Smooth muscle cell (in vitro differentiated cells): Measurements from ENCODE around the gene SLC16A10. TPM values are rescaled to one million over a fixed set of nuclear protein-coding genes. Genes with fewer than 3 reads are reported as not detected.

Experiments
- DNase-seq: peaks from one replicate; lab custom pipeline; 2025; ENCODE audit not compliant: unreplicated experiment; lab: John Stamatoyannopoulos, UW
- H2AFZ ChIP-seq: fragments of 200-600 bp; sonication (generic); 2 replicates; pipeline ENCODE4 v1.6.0; 2016; ENCODE audit warnings: antibody characterized with exemption, low read depth, mild to moderate bottlenecking
- H3F3A ChIP-seq: fragments of 200-600 bp; sonication (generic); 2 replicates; pipeline ENCODE4 v1.6.0; 2017; ENCODE audit warnings: antibody characterized with exemption, low read depth
- H3K27ac ChIP-seq: fragments of 200-600 bp; sonication (generic); 2 replicates; pipeline ENCODE4 v1.5.1; 2016; ENCODE audit warnings: low read depth, mild to moderate bottlenecking
- H3K27me3 ChIP-seq: fragments of 200-600 bp; sonication (generic); 2 replicates; pipeline ENCODE4 v1.6.1; 2016; ENCODE audit warnings: low read depth, mild to moderate bottlenecking
- H3K36me3 ChIP-seq: fragments of 200-600 bp; sonication (generic); 2 replicates; pipeline ENCODE4 v1.5.1; 2016; ENCODE audit warnings: low read depth
- H3K4me1 ChIP-seq: fragments of 200-600 bp; sonication (generic); 2 replicates; pipeline ENCODE4 v1.5.1; 2016; ENCODE audit warnings: low read depth
- H3K4me2 ChIP-seq: fragments of 200-600 bp; sonication (generic); 2 replicates; pipeline ENCODE4 v1.6.0; 2016; ENCODE audit warnings: mild to moderate bottlenecking
- H3K4me3 ChIP-seq: fragments of 200-600 bp; sonication (generic); 2 replicates; pipeline ENCODE4 v1.5.1; 2016; ENCODE audit warnings: mild to moderate bottlenecking
- H3K79me2 ChIP-seq: fragments of 200-600 bp; sonication (generic); 2 replicates; pipeline ENCODE4 v1.6.0; 2016; ENCODE audit warnings: low read depth, mild to moderate bottlenecking
- H3K9ac ChIP-seq: fragments of 200-600 bp; sonication (generic); 2 replicates; pipeline ENCODE4 v1.6.0; 2016; ENCODE audit warnings: low read depth
- H3K9me3 ChIP-seq: fragments of 200-600 bp; sonication (generic); replicated peaks from 2 replicates; pipeline ENCODE4 v1.5.1; 2016; ENCODE audit warnings: low read depth
- H4K20me1 ChIP-seq: fragments of 200-600 bp; sonication (generic); 2 replicates; pipeline ENCODE4 v1.6.0; 2016; ENCODE audit warnings: low read depth
- WGBS: methylation state at CpG from one replicate; pipeline ENCODE4 v1.1.7; 2016; ENCODE audit warnings: low lambda C conversion rate; 5-methylcytosine and 5-hydroxymethylcytosine counted together
- polyA plus RNA-seq: library from polyadenylated mRNA; unstranded; fragments of >200 nt; fragmentation: Nextera tagmentation; extraction: Ambion mirVana; gene quantifications from 2 replicates; pipeline ENCODE4 v1.2.1, GENCODE V29; 2016
- total RNA-seq: library from RNA; depleted of rRNA; stranded (reverse); fragments of >200 nt; gene quantifications from 2 replicates; pipeline ENCODE4 v1.2.3, GENCODE V29; 2014
- TF ChIP-seq, protein P1 (sequence below): fragments of 200-600 bp; sonication (generic); IDR thresholded peaks from 2 replicates; pipeline ENCODE4 v1.5.1; 2017; ENCODE audit warnings: borderline replicate concordance, mild to moderate bottlenecking, antibody characterized with exemption; ENCODE audit not compliant: insufficient read depth, poor library complexity, severe bottlenecking

Gene SLC16A10
- total and polyA plus RNA-seq, 2 experiments from 2014 or later: 0.87 to 1.4 TPM

DNA sequence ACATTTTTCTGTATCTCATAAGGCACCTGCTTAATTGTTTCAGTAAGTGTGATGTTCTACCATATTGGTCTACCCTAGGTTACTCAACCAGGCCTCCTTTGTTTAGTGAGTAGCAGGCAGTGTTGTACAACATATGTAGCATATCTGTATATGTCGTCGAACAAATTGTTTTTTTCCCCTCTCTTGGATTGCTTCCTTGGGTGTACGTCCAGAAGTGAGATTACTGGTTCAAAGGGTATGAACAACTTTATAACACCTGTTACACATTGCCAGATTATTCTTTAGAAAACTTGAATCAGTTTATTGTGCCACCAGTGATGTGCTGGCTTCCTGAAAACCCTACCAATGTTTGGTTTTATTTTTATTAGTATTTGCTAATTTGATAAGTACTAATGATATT, 14.7 kb downstream of the SLC16A10 start:
- TF ChIP-seq, protein P1, sequence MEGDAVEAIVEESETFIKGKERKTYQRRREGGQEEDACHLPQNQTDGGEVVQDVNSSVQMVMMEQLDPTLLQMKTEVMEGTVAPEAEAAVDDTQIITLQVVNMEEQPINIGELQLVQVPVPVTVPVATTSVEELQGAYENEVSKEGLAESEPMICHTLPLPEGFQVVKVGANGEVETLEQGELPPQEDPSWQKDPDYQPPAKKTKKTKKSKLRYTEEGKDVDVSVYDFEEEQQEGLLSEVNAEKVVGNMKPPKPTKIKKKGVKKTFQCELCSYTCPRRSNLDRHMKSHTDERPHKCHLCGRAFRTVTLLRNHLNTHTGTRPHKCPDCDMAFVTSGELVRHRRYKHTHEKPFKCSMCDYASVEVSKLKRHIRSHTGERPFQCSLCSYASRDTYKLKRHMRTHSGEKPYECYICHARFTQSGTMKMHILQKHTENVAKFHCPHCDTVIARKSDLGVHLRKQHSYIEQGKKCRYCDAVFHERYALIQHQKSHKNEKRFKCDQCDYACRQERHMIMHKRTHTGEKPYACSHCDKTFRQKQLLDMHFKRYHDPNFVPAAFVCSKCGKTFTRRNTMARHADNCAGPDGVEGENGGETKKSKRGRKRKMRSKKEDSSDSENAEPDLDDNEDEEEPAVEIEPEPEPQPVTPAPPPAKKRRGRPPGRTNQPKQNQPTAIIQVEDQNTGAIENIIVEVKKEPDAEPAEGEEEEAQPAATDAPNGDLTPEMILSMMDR: no peak
- Histone ChIP-seq H3K27ac (no peak overlapping the region), H3K27me3 (no peaks in the 10 kb centered on the region), H3F3A (no peaks in the 10 kb centered on the region), H3K79me2 (no peaks in the 10 kb centered on the region), H4K20me1 (no peaks in the 10 kb centered on the region), H2AFZ (no peak overlapping the region), H3K9me3 (no peaks in the 10 kb centered on the region), H3K4me2 (no peak overlapping the region), H3K4me1 (no peaks in the 10 kb centered on the region), H3K36me3 (no peaks in the 10 kb centered on the region), H3K9ac (no peak overlapping the region), H3K4me3 (no peak overlapping the region)
- WGBS: 96% methylated on average over 3 of the region's 3 CpGs
- no peak for DNase-seq

- no peaks in the 10 kb centered on the region for H3K27me3 ChIP-seq
- H3K36me3 ChIP-seq: no peaks in the 10 kb centered on the region
- no peaks in the 10 kb centered on the region for H3K79me2 ChIP-seq
- WGBS: 75% methylated on average over 5 of the region's 5 CpGs
- no peaks in the 10 kb centered on the region for H3K4me1 ChIP-seq
- TF ChIP-seq, protein P1: no peak
- H3K27ac ChIP-seq: no peak overlapping the region
- no peaks in the 10 kb centered on the region for H3F3A ChIP-seq
- no peak overlapping the region for H3K4me3 ChIP-seq
- H3K9ac ChIP-seq: no peak overlapping the region
- DNase-seq: no peak
- no peaks in the 10 kb centered on the region for H4K20me1 ChIP-seq
- H3K4me2 ChIP-seq: no peak overlapping the region
- no peaks in the 10 kb centered on the region for H3K9me3 ChIP-seq
- no peak overlapping the region for H2AFZ ChIP-seq
Measured at GRCh38 chr6:111105578-111105977, 18.3 kb downstream of the SLC16A10 start.

GRCh38 chr6:111107589-111107988, 20.3 kb downstream of the SLC16A10 start:
- Histone ChIP-seq H3K79me2 (no peaks in the 10 kb centered on the region), H3K27ac (no peak overlapping the region), H3K36me3 (no peaks in the 10 kb centered on the region), H3K9me3 (no peaks in the 10 kb centered on the region), H3K4me2 (no peak overlapping the region), H4K20me1 (no peaks in the 10 kb centered on the region), H3K9ac (no peak overlapping the region), H3K4me3 (no peak overlapping the region), H3K4me1 (no peaks in the 10 kb centered on the region), H2AFZ (peak overlapping the region; percentile 41), H3K27me3 (no peaks in the 10 kb centered on the region), H3F3A (no peaks in the 10 kb centered on the region)
- no peak for DNase-seq
- 100% methylated on average over 1 of the region's 1 CpG for WGBS
- TF ChIP-seq, protein P1: no peak

- H3F3A ChIP-seq: no peaks in the 10 kb centered on the region
- H3K27me3 ChIP-seq: no peaks in the 10 kb centered on the region
- H3K9me3 ChIP-seq: no peaks in the 10 kb centered on the region
- no peak overlapping the region for H3K4me2 ChIP-seq
- no peak overlapping the region for H2AFZ ChIP-seq
- no peaks in the 10 kb centered on the region for H3K36me3 ChIP-seq
- H3K79me2 ChIP-seq: no peaks in the 10 kb centered on the region
- no peak overlapping the region for H3K9ac ChIP-seq
- H3K27ac ChIP-seq: no peak overlapping the region
- H4K20me1 ChIP-seq: no peaks in the 10 kb centered on the region
- H3K4me1 ChIP-seq: peaks cover 8% of the 10 kb centered on the region
- DNase-seq: no peak
- H3K4me3 ChIP-seq: no peak overlapping the region
- 92% methylated on average over 3 of the region's 3 CpGs for WGBS
- TF ChIP-seq, protein P1: no peak
Measured at GRCh38 chr6:111110036-111110435, 22.7 kb downstream of the SLC16A10 start.
